ENCODE measurements around the gene NR4A1. TPM values are rescaled to one million over a fixed set of nuclear protein-coding genes. Genes with fewer than 3 reads are reported as not detected.

The NR4A1 gene
- total and polyA plus RNA-seq, 9 of the 15 experiments (the other 6 are each of a cell fraction or from before 2014, with no cell fraction given) = 0.07 to 4.7 (median 1.9) TPM; not detected in 1

DNA sequence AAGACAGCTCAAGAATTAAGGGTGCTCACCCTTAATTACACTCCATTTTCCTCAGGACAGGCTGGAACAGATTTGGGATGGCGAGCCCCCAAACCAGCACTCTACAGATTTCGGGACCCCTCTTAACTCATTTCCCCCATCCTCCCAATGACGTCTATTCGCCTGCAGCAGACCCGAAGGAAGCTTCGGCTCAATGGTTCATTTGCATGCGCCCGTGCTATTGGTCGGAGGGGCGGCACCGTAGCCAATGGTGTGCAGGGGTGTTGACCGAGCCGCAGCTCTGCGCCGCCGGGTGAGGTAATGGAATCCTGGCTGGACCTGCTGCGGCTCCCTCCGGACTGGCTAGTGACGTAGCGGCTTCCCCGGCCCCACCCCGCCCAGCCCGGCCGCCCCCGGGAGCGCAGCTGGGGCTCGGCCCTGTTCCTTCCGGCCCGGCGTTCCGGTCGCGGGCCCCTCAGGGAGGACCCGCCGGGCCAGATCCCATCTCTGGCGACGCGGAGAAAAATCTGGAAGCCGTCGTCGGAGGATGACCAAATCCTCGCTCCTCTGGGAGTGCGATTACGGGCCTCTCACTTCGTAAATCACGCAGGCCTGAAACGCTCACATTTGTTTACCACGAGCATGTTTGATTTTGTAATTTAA is 18.3 kb upstream of the NR4A1 start (continued):
- TF ChIP-seq, protein P1, sequence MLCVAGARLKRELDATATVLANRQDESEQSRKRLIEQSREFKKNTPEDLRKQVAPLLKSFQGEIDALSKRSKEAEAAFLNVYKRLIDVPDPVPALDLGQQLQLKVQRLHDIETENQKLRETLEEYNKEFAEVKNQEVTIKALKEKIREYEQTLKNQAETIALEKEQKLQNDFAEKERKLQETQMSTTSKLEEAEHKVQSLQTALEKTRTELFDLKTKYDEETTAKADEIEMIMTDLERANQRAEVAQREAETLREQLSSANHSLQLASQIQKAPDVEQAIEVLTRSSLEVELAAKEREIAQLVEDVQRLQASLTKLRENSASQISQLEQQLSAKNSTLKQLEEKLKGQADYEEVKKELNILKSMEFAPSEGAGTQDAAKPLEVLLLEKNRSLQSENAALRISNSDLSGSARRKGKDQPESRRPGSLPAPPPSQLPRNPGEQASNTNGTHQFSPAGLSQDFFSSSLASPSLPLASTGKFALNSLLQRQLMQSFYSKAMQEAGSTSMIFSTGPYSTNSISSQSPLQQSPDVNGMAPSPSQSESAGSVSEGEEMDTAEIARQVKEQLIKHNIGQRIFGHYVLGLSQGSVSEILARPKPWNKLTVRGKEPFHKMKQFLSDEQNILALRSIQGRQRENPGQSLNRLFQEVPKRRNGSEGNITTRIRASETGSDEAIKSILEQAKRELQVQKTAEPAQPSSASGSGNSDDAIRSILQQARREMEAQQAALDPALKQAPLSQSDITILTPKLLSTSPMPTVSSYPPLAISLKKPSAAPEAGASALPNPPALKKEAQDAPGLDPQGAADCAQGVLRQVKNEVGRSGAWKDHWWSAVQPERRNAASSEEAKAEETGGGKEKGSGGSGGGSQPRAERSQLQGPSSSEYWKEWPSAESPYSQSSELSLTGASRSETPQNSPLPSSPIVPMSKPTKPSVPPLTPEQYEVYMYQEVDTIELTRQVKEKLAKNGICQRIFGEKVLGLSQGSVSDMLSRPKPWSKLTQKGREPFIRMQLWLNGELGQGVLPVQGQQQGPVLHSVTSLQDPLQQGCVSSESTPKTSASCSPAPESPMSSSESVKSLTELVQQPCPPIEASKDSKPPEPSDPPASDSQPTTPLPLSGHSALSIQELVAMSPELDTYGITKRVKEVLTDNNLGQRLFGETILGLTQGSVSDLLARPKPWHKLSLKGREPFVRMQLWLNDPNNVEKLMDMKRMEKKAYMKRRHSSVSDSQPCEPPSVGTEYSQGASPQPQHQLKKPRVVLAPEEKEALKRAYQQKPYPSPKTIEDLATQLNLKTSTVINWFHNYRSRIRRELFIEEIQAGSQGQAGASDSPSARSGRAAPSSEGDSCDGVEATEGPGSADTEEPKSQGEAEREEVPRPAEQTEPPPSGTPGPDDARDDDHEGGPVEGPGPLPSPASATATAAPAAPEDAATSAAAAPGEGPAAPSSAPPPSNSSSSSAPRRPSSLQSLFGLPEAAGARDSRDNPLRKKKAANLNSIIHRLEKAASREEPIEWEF (CRISPR knock-in tag; IDR thresholded peaks at IDR 0.05) = no peak
- TF ChIP-seq ATF6 (CRISPR knock-in tag; IDR thresholded peaks at IDR 0.05) (no peak), SMARCA4 (IDR thresholded peaks at IDR 0.05) (peak; percentile 38; the same call in 1 of the 2 replicates), FIP1L1 (IDR thresholded peaks at IDR 0.05; ENCODE audit: low read depth, low read length, poor library complexity, severe bottlenecking) (no peak), ATF3 (IDR thresholded peaks at IDR 0.05) (peak; percentile 51; the same call in 1 of the 2 replicates), ATF3 (CRISPR knock-in tag; conservative IDR thresholded peaks at IDR 0.05) (no peak), MAFF (IDR thresholded peaks at IDR 0.05; ENCODE audit: low read length) (no peak), CEBPG (CRISPR knock-in tag; IDR thresholded peaks at IDR 0.05) (no peak), CEBPG (tag; conservative IDR thresholded peaks at IDR 0.05 in 1 of 2, IDR thresholded peaks at IDR 0.05 in 1 of 2) (no peak)
- TF ChIP-seq, protein P2, sequence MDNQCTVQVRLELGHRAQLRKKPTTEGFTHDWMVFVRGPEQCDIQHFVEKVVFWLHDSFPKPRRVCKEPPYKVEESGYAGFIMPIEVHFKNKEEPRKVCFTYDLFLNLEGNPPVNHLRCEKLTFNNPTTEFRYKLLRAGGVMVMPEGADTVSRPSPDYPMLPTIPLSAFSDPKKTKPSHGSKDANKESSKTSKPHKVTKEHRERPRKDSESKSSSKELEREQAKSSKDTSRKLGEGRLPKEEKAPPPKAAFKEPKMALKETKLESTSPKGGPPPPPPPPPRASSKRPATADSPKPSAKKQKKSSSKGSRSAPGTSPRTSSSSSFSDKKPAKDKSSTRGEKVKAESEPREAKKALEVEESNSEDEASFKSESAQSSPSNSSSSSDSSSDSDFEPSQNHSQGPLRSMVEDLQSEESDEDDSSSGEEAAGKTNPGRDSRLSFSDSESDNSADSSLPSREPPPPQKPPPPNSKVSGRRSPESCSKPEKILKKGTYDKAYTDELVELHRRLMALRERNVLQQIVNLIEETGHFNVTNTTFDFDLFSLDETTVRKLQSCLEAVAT (IDR thresholded peaks at IDR 0.05) = no peak
- TF ChIP-seq, protein P3, sequence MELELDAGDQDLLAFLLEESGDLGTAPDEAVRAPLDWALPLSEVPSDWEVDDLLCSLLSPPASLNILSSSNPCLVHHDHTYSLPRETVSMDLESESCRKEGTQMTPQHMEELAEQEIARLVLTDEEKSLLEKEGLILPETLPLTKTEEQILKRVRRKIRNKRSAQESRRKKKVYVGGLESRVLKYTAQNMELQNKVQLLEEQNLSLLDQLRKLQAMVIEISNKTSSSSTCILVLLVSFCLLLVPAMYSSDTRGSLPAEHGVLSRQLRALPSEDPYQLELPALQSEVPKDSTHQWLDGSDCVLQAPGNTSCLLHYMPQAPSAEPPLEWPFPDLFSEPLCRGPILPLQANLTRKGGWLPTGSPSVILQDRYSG (tag; conservative IDR thresholded peaks at IDR 0.05; ENCODE audit: low read depth) = 0 out of 2 replicates have a peak, but pooled peaks have one; percentile 34
- TF ChIP-seq, protein P4, sequence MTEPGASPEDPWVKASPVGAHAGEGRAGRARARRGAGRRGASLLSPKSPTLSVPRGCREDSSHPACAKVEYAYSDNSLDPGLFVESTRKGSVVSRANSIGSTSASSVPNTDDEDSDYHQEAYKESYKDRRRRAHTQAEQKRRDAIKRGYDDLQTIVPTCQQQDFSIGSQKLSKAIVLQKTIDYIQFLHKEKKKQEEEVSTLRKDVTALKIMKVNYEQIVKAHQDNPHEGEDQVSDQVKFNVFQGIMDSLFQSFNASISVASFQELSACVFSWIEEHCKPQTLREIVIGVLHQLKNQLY (CRISPR knock-in tag; conservative IDR thresholded peaks at IDR 0.05) = no peak

Data from K562 (cell line).